DMS153 (cell line): ENCODE measurements around the gene AP3S2.
"Not testable (repeated sequence)": the region's sequence is repeated elsewhere in the genome, so short reads cannot be mapped to it uniquely, and the experiment has no call there.

ENCODE experiments used
- DNase-seq: peaks from one replicate; lab custom pipeline; 2025; lab: John Stamatoyannopoulos, UW

Gene AP3S2

GRCh38 chr15:89903015-89903857 lies 9.4 kb upstream of the AP3S2 start:
- no peak for DNase-seq

GRCh38 chr15:89900849-89901248 lies 7.1 kb upstream of the AP3S2 start:
- DNase-seq, result no peak

- no peak for DNase-seq
Measured at GRCh38 chr15:89899951-89900567, 6.3 kb upstream of the AP3S2 start.

- no peak for DNase-seq
Measured at GRCh38 chr15:89899295-89899945, 5.6 kb upstream of the AP3S2 start.

- peak; percentile 11 for DNase-seq
Measured at GRCh38 chr15:89898614-89899294, 5.0 kb upstream of the AP3S2 start.

- no peak for DNase-seq
Measured at GRCh38 chr15:89898146-89898545, 4.4 kb upstream of the AP3S2 start.

GRCh38 chr15:89893027-89893426 lies 767 bp downstream of the AP3S2 start:
- DNase-seq, result no peak

GRCh38 chr15:89888214-89888804 lies 5.5 kb downstream of the AP3S2 start:
- no peak for DNase-seq

- DNase-seq, result no peak
Measured at GRCh38 chr15:89885611-89886010, 8.2 kb downstream of the AP3S2 start.

- DNase-seq, result not testable (repeated sequence)
Measured at GRCh38 chr15:89885179-89885578, 8.6 kb downstream of the AP3S2 start.

- DNase-seq, result no peak
Measured at GRCh38 chr15:89883518-89883917, 10.3 kb downstream of the AP3S2 start.

- DNase-seq, result no peak
Measured at GRCh38 chr15:89880727-89881126, 13.1 kb downstream of the AP3S2 start.

GRCh38 chr15:89878323-89878722 lies 15.5 kb downstream of the AP3S2 start:
- DNase-seq, result no peak

GRCh38 chr15:89877083-89877425 lies 16.7 kb downstream of the AP3S2 start:
- DNase-seq, result no peak

- no peak for DNase-seq
Measured at GRCh38 chr15:89876396-89877082, 17.3 kb downstream of the AP3S2 start.

- no peak for DNase-seq
Measured at GRCh38 chr15:89875741-89876140, 18.1 kb downstream of the AP3S2 start.

- DNase-seq, result peak; percentile 15
Measured at GRCh38 chr15:89874926-89875564, 18.7 kb downstream of the AP3S2 start.

GRCh38 chr15:89870688-89871288 lies 23.0 kb downstream of the AP3S2 start:
- no peak for DNase-seq

- no peak for DNase-seq
Measured at GRCh38 chr15:89870006-89870405, 23.8 kb downstream of the AP3S2 start.

GRCh38 chr15:89869490-89869889 lies 24.3 kb downstream of the AP3S2 start:
- not testable (repeated sequence) for DNase-seq
